ENCODE data around the gene BBC3. TPM values are rescaled to one million over a fixed set of nuclear protein-coding genes. Genes with fewer than 3 reads are reported as not detected.

BBC3 gene
- total and polyA plus RNA-seq, 2 of the 4 experiments (the other 2 are of a cell fraction) = 1.6 to 6.5 TPM

DNA sequence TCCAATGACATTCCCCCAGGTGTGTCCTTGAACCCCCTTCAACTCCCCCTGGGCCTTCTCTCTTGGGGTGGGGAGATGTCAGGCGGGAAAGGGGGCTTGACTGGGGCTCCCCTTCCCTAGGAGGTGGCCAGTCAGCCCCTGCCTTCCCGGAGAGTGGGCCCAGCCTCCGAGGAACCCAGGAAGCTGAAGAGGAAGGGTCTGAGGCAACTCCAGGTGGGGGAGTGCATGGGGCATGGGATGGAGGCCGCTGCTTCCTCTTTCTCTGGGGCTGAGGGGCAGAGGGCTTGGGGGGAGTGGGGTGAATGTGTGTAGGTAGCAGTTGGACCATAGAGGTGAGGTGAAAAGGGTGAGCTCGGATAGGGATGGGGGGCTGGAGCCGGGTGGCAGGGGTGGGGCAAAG lies 41.0 kb upstream of the BBC3 start:
- Histone ChIP-seq H3K36me3 (ENCODE audit: control insufficient read depth, insufficient read depth, low read length) (peaks cover 35% of the 10 kb centered on the region), H3K18ac (ENCODE audit: low read depth, low read length) (no peak overlapping the region), H3K4me2 (ENCODE audit: low read depth, low read length) (no peak overlapping the region), H2BK20ac (ENCODE audit: low read depth, low read length) (no peak overlapping the region), H4K8ac (ENCODE audit: low read depth in 2 of 2, low read length in 2 of 2) (no peak overlapping the region; a peak in 1 of 4 replicates), H3K9ac (ENCODE audit: low read depth, low read length) (no peak overlapping the region), H3K27ac (ENCODE audit: insufficient read depth, low read length) (no peak overlapping the region), H3K79me1 (ENCODE audit: low read depth in 1 of 2, low read length in 2 of 2) (peaks cover 3 to 44% of the 10 kb centered on the region in 2 experiments; a peak in 3 of 4 replicates), H3K9me1 (ENCODE audit: insufficient read depth, low read length) (peaks cover 13% of the 10 kb centered on the region), H3K23ac (ENCODE audit: low read depth, low read length) (no peak overlapping the region), H3K27me3 (ENCODE audit: control insufficient read depth, insufficient read depth, low read length) (no peaks in the 10 kb centered on the region), H4K5ac (ENCODE audit: low read depth, low read length) (no peak overlapping the region), H3K4me3 (ENCODE audit: insufficient read depth, low read depth, low read length) (no peak overlapping the region), H3K4me1 (ENCODE audit: control insufficient read depth, insufficient read depth, low read length) (peaks cover 14% of the 10 kb centered on the region), H2AK9ac (replicated peaks; ENCODE audit: low read depth, low read length, poor library complexity) (no peak overlapping the region), H4K91ac (ENCODE audit: insufficient read depth, low read depth, low read length) (no peak overlapping the region), H2AK5ac (ENCODE audit: low read depth, low read length) (no peak overlapping the region), H4K20me1 (ENCODE audit: insufficient read depth, low read length) (peaks cover 20% of the 10 kb centered on the region), H3K4ac (ENCODE audit: low read depth, low read length) (no peak overlapping the region), H3K56ac (ENCODE audit: extremely low read depth, insufficient read depth, low read length) (no peak overlapping the region), H3K9me3 (ENCODE audit: control insufficient read depth, insufficient read depth, low read length) (no peaks in the 10 kb centered on the region), H2AFZ (replicated peaks; ENCODE audit: low read length, poor library complexity) (no peak overlapping the region), H2BK120ac (ENCODE audit: low read depth, low read length) (no peak overlapping the region), H3K14ac (replicated peaks; ENCODE audit: low read depth, low read length) (no peak overlapping the region), H2BK5ac (ENCODE audit: low read depth, low read length, poor library complexity, severe bottlenecking) (no peak overlapping the region), H2BK15ac (ENCODE audit: low read depth, low read length) (no peak overlapping the region)
- DNase-seq = no peak
- WGBS, 2 experiments (ENCODE audit: extremely low coverage in 2 of 2, insufficient read length in 1 of 2) = 80% methylated on average over 2 of the region's 6 CpGs; no CpG with 5 or more reads in 1 of the 2 experiments
- ChIA-PET POLR2A (ENCODE audit: unreplicated experiment) (interaction anchor here (0.6 kb wide), 1 partner anchor 603 kb away, joined by 9 read pairs; no protein-coding TSS in a partner anchor), CTCF (no interaction called here)
- dilution Hi-C loops (cut with HindIII; ENCODE audit: low sequenced_read_pairs, unreplicated experiment) = no loop called here
- intact Hi-C loops (cut with micrococcal nuclease) = no loop called here
- TF ChIP-seq MAZ (IDR thresholded peaks at IDR 0.05; ENCODE audit: borderline replicate concordance, low read depth, low read length) (no peak), SMC3 (IDR thresholded peaks at IDR 0.05; ENCODE audit: low read depth, low read length) (no peak), POLR2A (IDR thresholded peaks at IDR 0.05; ENCODE audit: low read depth, low read length) (no peak), MAFK (IDR thresholded peaks at IDR 0.05; ENCODE audit: low read depth, low read length) (no peak), RCOR1 (IDR thresholded peaks at IDR 0.05; ENCODE audit: insufficient replicate concordance, low read length) (no peak), CHD1 (IDR thresholded peaks at IDR 0.05; ENCODE audit: low read depth, low read length) (no peak), FOS (IDR thresholded peaks at IDR 0.05; ENCODE audit: low read depth, low read length) (no peak), MXI1 (IDR thresholded peaks at IDR 0.05; ENCODE audit: borderline replicate concordance, low read depth, low read length) (no peak), BHLHE40 (IDR thresholded peaks at IDR 0.05; ENCODE audit: low read depth, low read length) (no peak), NFE2L2 (IDR thresholded peaks at IDR 0.05; ENCODE audit: low read depth, low read length) (no peak), CEBPB (IDR thresholded peaks at IDR 0.05; ENCODE audit: low read depth, low read length) (no peak), RAD21 (IDR thresholded peaks at IDR 0.05; ENCODE audit: low read length) (no peak), RFX5 (IDR thresholded peaks at IDR 0.05; ENCODE audit: low read depth, low read length) (no peak)
- TF ChIP-seq, protein P1, sequence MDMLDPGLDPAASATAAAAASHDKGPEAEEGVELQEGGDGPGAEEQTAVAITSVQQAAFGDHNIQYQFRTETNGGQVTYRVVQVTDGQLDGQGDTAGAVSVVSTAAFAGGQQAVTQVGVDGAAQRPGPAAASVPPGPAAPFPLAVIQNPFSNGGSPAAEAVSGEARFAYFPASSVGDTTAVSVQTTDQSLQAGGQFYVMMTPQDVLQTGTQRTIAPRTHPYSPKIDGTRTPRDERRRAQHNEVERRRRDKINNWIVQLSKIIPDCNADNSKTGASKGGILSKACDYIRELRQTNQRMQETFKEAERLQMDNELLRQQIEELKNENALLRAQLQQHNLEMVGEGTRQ (IDR thresholded peaks at IDR 0.05; ENCODE audit: low read depth, low read length) = no peak
- TF ChIP-seq, protein P2, sequence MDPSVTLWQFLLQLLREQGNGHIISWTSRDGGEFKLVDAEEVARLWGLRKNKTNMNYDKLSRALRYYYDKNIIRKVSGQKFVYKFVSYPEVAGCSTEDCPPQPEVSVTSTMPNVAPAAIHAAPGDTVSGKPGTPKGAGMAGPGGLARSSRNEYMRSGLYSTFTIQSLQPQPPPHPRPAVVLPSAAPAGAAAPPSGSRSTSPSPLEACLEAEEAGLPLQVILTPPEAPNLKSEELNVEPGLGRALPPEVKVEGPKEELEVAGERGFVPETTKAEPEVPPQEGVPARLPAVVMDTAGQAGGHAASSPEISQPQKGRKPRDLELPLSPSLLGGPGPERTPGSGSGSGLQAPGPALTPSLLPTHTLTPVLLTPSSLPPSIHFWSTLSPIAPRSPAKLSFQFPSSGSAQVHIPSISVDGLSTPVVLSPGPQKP (IDR thresholded peaks at IDR 0.05; ENCODE audit: borderline replicate concordance, low read depth, low read length) = no peak
- TF ChIP-seq, protein P3, sequence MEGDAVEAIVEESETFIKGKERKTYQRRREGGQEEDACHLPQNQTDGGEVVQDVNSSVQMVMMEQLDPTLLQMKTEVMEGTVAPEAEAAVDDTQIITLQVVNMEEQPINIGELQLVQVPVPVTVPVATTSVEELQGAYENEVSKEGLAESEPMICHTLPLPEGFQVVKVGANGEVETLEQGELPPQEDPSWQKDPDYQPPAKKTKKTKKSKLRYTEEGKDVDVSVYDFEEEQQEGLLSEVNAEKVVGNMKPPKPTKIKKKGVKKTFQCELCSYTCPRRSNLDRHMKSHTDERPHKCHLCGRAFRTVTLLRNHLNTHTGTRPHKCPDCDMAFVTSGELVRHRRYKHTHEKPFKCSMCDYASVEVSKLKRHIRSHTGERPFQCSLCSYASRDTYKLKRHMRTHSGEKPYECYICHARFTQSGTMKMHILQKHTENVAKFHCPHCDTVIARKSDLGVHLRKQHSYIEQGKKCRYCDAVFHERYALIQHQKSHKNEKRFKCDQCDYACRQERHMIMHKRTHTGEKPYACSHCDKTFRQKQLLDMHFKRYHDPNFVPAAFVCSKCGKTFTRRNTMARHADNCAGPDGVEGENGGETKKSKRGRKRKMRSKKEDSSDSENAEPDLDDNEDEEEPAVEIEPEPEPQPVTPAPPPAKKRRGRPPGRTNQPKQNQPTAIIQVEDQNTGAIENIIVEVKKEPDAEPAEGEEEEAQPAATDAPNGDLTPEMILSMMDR (conservative IDR thresholded peaks at IDR 0.05; ENCODE audit: low read depth, low read length) = no peak
- in situ Hi-C loops (cut with MboI; ENCODE audit: low sequenced_read_pairs) = no loop called here
- BruUV-seq (replicated peaks) = no TSS peak
- no peak for ATAC-seq (ENCODE audit: low read depth)
